GM12878 (cell line): ENCODE data around the gene REXO1. TPM values are rescaled to one million over a fixed set of nuclear protein-coding genes. Genes with fewer than 3 reads are reported as not detected.

Experiments
- DPF2 ChIP-seq: fragments of 450-650 bp; IDR thresholded peaks from 2 replicates; pipeline ENCODE4 v1.6.1; 2017; ENCODE audit warnings: mild to moderate bottlenecking
- HDAC2 ChIP-seq: fragments of 200-600 bp; sonication (generic); IDR thresholded peaks from 2 replicates; pipeline ENCODE4 v1.6.1; 2017
- KDM1A ChIP-seq: fragments of 200-600 bp; sonication (generic); IDR thresholded peaks from 2 replicates; pipeline ENCODE4 v1.6.1; 2016; ENCODE audit warnings: borderline replicate concordance
- KLF5 ChIP-seq: fragments of 450-650 bp; IDR thresholded peaks from 2 replicates; pipeline ENCODE4 v1.6.1; 2014; ENCODE audit warnings: mild to moderate bottlenecking; ENCODE audit not compliant: partially characterized antibody
- LARP7 ChIP-seq: fragments of 450-650 bp; IDR thresholded peaks from 2 replicates; pipeline ENCODE4 v1.6.1; 2017; ENCODE audit warnings: mild to moderate bottlenecking
- NR2F1 ChIP-seq: fragments of 450-650 bp; conservative IDR thresholded peaks from 2 replicates; pipeline ENCODE4 v1.6.1; 2017; ENCODE audit warnings: mild to moderate bottlenecking
- PBX3 ChIP-seq: IDR thresholded peaks from 2 replicates; pipeline ENCODE4 v1.6.1; 2011; ENCODE audit warnings: mild to moderate bottlenecking, low read depth, low read length, moderate library complexity; ENCODE audit not compliant: insufficient replicate concordance
- POU2F2 ChIP-seq: IDR thresholded peaks from 3 replicates; pipeline ENCODE4 v1.6.1; 2011; ENCODE audit warnings: low read depth, mild to moderate bottlenecking, low read length, borderline replicate concordance
- RBBP5 ChIP-seq: fragments of 200-600 bp; sonication (generic); conservative IDR thresholded peaks from 2 replicates; pipeline ENCODE4 v1.6.1; 2016
- SRF ChIP-seq, 2 experiments: IDR thresholded peaks; 2 replicates each; pipeline ENCODE4 v1.6.1; 2011; ENCODE audit warnings: low read depth in 2 of 2, low read length in 2 of 2, mild to moderate bottlenecking in 1 of 2, moderate library complexity in 1 of 2
- WRNIP1 ChIP-seq: IDR thresholded peaks from 2 replicates; pipeline ENCODE4 v1.6.1; 2011; ENCODE audit warnings: low read depth, low read length, improper control_type of control experiment, borderline replicate concordance
- ZBTB4 ChIP-seq: fragments of 450-650 bp; formaldehyde crosslinking; IDR thresholded peaks from 2 replicates; pipeline ENCODE4 v1.4.0; 2022; ENCODE audit warnings: mild to moderate bottlenecking, moderate library complexity
- ZBTB40 ChIP-seq: fragments of 450-650 bp; IDR thresholded peaks from 2 replicates; pipeline ENCODE4 v1.6.1; 2016; ENCODE audit warnings: mild to moderate bottlenecking, moderate library complexity, borderline replicate concordance
- ZNF207 ChIP-seq: fragments of 450-650 bp; IDR thresholded peaks from 2 replicates; pipeline ENCODE4 v1.6.1; 2014; ENCODE audit warnings: antibody characterized with exemption, mild to moderate bottlenecking, borderline replicate concordance
- polyA plus RNA-seq, 11 experiments: library from polyadenylated mRNA; depleted of rRNA in 4 of 11; unstranded in 6 of 11; stranded (reverse) in 5 of 11; fragments of >200 nt; fragmentation: Nextera tagmentation in 4 of 11; fragmentation: Illumina TruSeq in 1 of 11; extraction: Ambion mirVana in 4 of 11; extraction: Trizol in 1 of 11; gene quantifications; 1 replicate in 1 of 11; 2 replicates in 10 of 11; pipeline versions ENCODE4 v1.2.1 to v1.2.3, GENCODE V29; 2011 to 2016; ENCODE audit warnings: inconsistent platforms in 2 of 11, missing spikeins in 2 of 11, low read depth in 1 of 11
- total RNA-seq, 4 experiments: library from RNA; depleted of rRNA in 3 of 4; stranded (reverse); fragments of >200 nt in 3 of 4; fragmentation: Illumina TruSeq in 1 of 4; extraction: Trizol in 1 of 4; gene quantifications; 2 replicates each; pipeline versions ENCODE4 v1.2.1 to v1.2.3, GENCODE V29; 2013 to 2021
- TF ChIP-seq, protein P1 (sequence below): fragments of 450-650 bp; formaldehyde crosslinking; IDR thresholded peaks from 2 replicates; pipeline ENCODE4 v1.4.0; 2020; ENCODE audit warnings: mild to moderate bottlenecking, moderate library complexity
- TF ChIP-seq, protein P2 (sequence below): fragments of 450-650 bp; IDR thresholded peaks from 2 replicates; pipeline ENCODE4 v1.6.1; 2016; ENCODE audit warnings: mild to moderate bottlenecking

Gene REXO1
- total and polyA plus RNA-seq, 10 of the 15 experiments (the other 5 are each of a cell fraction or from before 2014, with no cell fraction given), result 0.03 to 45.2 (median 8.4) TPM

DNA sequence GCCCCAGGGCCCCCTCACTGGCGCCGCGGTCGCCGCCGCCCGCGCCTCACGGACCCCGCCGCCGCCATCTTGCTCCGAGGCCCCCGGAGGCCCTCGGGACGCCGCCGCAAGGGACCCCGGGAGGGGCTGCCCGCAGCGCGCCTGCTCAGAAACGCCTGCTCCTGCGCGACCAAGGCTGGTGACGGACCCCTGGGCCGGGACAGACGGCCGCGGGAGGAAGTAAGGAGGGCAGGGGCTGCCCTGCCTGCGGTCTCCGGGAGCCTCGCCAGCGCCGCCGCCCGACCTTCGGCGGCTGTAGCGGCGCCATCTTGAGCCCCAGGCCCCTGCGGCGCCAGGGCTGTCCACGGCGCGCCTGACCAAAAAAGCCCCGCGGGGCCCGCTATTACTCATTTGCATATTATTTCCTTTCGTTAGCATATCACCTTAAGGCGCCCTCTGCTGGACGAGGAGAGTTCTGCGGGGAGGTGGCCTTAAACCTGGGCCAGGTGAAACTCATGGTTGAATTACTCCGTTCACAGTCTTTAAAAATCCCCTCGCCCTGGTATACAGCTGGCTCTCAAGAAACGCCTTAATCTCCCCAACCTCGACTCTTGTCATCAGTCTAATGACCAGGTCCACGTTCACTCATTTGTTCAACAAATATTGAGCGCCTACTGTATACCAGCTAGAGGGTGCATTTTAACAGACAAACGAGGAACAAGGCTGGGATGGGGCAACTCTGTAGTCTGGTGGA is at the start of gene REXO1 (continued):
- TF ChIP-seq ZBTB40, result no peak
- TF ChIP-seq, protein P1, sequence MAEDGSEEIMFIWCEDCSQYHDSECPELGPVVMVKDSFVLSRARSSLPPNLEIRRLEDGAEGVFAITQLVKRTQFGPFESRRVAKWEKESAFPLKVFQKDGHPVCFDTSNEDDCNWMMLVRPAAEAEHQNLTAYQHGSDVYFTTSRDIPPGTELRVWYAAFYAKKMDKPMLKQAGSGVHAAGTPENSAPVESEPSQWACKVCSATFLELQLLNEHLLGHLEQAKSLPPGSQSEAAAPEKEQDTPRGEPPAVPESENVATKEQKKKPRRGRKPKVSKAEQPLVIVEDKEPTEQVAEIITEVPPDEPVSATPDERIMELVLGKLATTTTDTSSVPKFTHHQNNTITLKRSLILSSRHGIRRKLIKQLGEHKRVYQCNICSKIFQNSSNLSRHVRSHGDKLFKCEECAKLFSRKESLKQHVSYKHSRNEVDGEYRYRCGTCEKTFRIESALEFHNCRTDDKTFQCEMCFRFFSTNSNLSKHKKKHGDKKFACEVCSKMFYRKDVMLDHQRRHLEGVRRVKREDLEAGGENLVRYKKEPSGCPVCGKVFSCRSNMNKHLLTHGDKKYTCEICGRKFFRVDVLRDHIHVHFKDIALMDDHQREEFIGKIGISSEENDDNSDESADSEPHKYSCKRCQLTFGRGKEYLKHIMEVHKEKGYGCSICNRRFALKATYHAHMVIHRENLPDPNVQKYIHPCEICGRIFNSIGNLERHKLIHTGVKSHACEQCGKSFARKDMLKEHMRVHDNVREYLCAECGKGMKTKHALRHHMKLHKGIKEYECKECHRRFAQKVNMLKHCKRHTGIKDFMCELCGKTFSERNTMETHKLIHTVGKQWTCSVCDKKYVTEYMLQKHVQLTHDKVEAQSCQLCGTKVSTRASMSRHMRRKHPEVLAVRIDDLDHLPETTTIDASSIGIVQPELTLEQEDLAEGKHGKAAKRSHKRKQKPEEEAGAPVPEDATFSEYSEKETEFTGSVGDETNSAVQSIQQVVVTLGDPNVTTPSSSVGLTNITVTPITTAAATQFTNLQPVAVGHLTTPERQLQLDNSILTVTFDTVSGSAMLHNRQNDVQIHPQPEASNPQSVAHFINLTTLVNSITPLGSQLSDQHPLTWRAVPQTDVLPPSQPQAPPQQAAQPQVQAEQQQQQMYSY (CRISPR knock-in tag), result no peak
- no peak for TF ChIP-seq ZBTB4 (CRISPR knock-in tag)
- TF ChIP-seq HDAC2, result no peak
- TF ChIP-seq NR2F1, result peak; percentile 64
- TF ChIP-seq PBX3, result no peak
- TF ChIP-seq KLF5, result peak; percentile 94
- peak; percentile 97 for TF ChIP-seq LARP7
- TF ChIP-seq DPF2, result peak; percentile 61; the same call in 1 of the 2 replicates
- TF ChIP-seq SRF (IDR thresholded peaks at IDR 0.05; ENCODE audit: low read depth in 2 of 2, low read length in 2 of 2), result no peak
- peak; percentile 100 for TF ChIP-seq ZNF207
- TF ChIP-seq POU2F2, result peak; percentile 96; the same call in 2 of the 3 replicates
- no peak; the same call in 1 of the 2 replicates for TF ChIP-seq WRNIP1
- no peak for TF ChIP-seq KDM1A
- TF ChIP-seq, protein P2, sequence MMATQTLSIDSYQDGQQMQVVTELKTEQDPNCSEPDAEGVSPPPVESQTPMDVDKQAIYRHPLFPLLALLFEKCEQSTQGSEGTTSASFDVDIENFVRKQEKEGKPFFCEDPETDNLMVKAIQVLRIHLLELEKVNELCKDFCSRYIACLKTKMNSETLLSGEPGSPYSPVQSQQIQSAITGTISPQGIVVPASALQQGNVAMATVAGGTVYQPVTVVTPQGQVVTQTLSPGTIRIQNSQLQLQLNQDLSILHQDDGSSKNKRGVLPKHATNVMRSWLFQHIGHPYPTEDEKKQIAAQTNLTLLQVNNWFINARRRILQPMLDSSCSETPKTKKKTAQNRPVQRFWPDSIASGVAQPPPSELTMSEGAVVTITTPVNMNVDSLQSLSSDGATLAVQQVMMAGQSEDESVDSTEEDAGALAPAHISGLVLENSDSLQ, result no peak
- peak; percentile 65; the same call in 1 of the 2 replicates for TF ChIP-seq RBBP5
